ENCODE results near the gene PDE4C.
"Not testable (repeated sequence)": the region's sequence is repeated elsewhere in the genome, so short reads cannot be mapped to it uniquely, and the experiment has no call there.

The PDE4C gene

GRCh38 chr19:18220632-18221275 lies 5.5 kb downstream of the PDE4C start:
- no peak for DNase-seq

- no peak for DNase-seq
Observed at GRCh38 chr19:18219911-18220631, 6.2 kb downstream of the PDE4C start.

GRCh38 chr19:18218600-18218999 lies 7.6 kb downstream of the PDE4C start:
- no peak for DNase-seq

- no peak for DNase-seq
Observed at GRCh38 chr19:18218159-18218558, 8.1 kb downstream of the PDE4C start.

GRCh38 chr19:18216789-18217188 lies 9.4 kb downstream of the PDE4C start:
- DNase-seq, result no peak

- DNase-seq, result no peak
Observed at GRCh38 chr19:18214779-18215433, 11.3 kb downstream of the PDE4C start.

GRCh38 chr19:18211683-18212082 lies 14.6 kb downstream of the PDE4C start:
- DNase-seq, result no peak

GRCh38 chr19:18209912-18210311 lies 16.3 kb downstream of the PDE4C start:
- DNase-seq, result not testable (repeated sequence)

GRCh38 chr19:18208098-18208951 lies 17.9 kb downstream of the PDE4C start:
- peak; percentile 41 to 43 for DNase-seq

GRCh38 chr19:18206018-18206417 lies 20.2 kb downstream of the PDE4C start:
- no peak for DNase-seq

GRCh38 chr19:18205200-18205892 lies 20.9 kb downstream of the PDE4C start:
- DNase-seq, result peak; percentile 48 to 53

GRCh38 chr19:18204394-18205199 lies 21.6 kb downstream of the PDE4C start:
- DNase-seq, result peak in 1 of 2 experiments; percentile 17

GRCh38 chr19:18203863-18204393 lies 22.3 kb downstream of the PDE4C start, which contains the start of gene RAB3A:
Gene RAB3A (minus strand): TSS chr19:18204042. CDS start chr19:18202740, 1,302 bp downstream.
- DNase-seq, result peak; percentile 99 to 100

GRCh38 chr19:18203408-18203862 lies 22.8 kb downstream of the PDE4C start:
- peak in 1 of 2 experiments; percentile 32 for DNase-seq

- peak in 1 of 2 experiments; percentile 17 for DNase-seq
Observed at GRCh38 chr19:18202778-18203407, 23.3 kb downstream of the PDE4C start.

- DNase-seq, result no peak
Observed at GRCh38 chr19:18202397-18202777, 23.9 kb downstream of the PDE4C start.

GRCh38 chr19:18198374-18198773 lies 27.9 kb downstream of the PDE4C start:
- no peak for DNase-seq

GRCh38 chr19:18197941-18198340 lies 28.3 kb downstream of the PDE4C start:
- no peak for DNase-seq

- no peak for DNase-seq
Observed at GRCh38 chr19:18197306-18197705, 28.9 kb downstream of the PDE4C start.

GRCh38 chr19:18196511-18196845 lies 29.8 kb downstream of the PDE4C start:
- DNase-seq, result no peak
